Measurements from ENCODE around the gene EBP. TPM values are rescaled to one million over a fixed set of nuclear protein-coding genes. Genes with fewer than 3 reads are reported as not detected.

Gene EBP
- total and polyA plus RNA-seq, 8 donors, result 5.8 to 208 (median 53.1) TPM

DNA sequence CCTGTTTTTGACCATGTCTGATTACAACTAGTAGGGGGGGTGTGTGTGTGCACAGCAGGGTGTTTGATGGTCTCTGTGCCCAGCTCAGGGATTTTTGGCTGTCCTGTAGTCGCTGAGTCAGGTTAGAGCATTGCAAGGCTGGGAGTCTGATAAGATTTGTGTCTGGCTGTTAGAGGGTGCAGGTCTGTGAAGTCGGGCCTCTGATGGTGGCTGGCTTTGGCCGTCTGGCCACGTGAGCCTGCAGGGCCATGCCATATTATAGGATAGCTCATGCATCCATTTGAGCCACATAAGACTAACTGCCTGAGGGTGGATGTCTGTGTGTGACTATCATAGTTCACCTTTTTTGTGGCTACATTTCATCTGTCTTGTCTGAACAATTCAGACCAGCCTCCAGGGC is 7.9 kb upstream of the EBP start:
- Histone ChIP-seq H3K4me3 (no peak overlapping the region), H3K36me3 (peaks cover 0 to 41% (median 21%) of the 10 kb centered on the region in 4 donors), H3K4me1 (peaks cover 0 to 11% (median 6%) of the 10 kb centered on the region in 4 donors), H3K27ac (no peak overlapping the region), H3K27me3 (no peaks in the 10 kb centered on the region), H3K9me3 (no peaks in the 10 kb centered on the region)
- DNase-seq, result no peak
- WGBS, 5 donors, result 64 to 82% (median 75%) methylated on average over 1 to 4 of the region's 4 CpGs
- intact Hi-C loops (cut with DNase I; ENCODE audit: low total_unique reads), result no loop called here
- no peak for TF ChIP-seq POLR2AphosphoS5 (IDR thresholded peaks at IDR 0.05)
- no peak for TF ChIP-seq EP300 (IDR thresholded peaks at IDR 0.05)
- TF ChIP-seq, protein P1, sequence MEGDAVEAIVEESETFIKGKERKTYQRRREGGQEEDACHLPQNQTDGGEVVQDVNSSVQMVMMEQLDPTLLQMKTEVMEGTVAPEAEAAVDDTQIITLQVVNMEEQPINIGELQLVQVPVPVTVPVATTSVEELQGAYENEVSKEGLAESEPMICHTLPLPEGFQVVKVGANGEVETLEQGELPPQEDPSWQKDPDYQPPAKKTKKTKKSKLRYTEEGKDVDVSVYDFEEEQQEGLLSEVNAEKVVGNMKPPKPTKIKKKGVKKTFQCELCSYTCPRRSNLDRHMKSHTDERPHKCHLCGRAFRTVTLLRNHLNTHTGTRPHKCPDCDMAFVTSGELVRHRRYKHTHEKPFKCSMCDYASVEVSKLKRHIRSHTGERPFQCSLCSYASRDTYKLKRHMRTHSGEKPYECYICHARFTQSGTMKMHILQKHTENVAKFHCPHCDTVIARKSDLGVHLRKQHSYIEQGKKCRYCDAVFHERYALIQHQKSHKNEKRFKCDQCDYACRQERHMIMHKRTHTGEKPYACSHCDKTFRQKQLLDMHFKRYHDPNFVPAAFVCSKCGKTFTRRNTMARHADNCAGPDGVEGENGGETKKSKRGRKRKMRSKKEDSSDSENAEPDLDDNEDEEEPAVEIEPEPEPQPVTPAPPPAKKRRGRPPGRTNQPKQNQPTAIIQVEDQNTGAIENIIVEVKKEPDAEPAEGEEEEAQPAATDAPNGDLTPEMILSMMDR (IDR thresholded peaks at IDR 0.05), result no peak
- TF ChIP-seq POLR2A (IDR thresholded peaks at IDR 0.05), result no peak

DNA sequence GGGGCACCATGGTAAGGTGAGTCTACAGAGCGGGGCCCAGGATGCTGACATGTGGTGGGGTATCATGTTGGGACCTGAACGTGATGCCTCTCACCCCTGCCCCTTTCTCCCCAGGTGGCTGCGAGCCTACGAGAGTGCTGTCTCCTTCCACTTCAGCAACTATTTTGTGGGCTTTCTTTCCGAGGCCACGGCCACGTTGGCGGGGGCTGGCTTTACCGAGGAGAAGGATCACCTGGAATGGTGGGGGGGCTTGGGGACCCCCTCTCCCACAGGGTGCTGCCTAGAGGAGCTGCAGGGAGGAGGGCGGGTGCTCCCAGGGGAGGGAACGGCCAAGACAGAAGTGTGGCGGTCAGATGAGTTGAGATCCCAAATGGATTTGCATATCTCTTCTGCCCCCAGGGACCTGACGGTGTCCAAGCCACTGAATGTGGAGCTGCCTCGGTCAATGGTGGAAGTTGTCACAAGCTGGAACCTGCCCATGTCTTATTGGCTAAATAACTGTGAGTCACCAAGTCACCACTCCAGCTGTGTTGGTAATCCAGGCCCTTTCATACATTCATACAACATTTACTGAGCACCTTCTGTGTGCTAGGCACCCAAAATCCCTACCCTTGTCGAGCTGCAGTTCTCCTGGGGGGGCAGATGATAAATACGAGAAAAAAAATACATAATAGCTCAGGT is 7.3 kb upstream of the EBP start:
- TF ChIP-seq, protein P1 (IDR thresholded peaks at IDR 0.05), result no peak
- TF ChIP-seq POLR2AphosphoS5 (IDR thresholded peaks at IDR 0.05) (no peak), POLR2A (IDR thresholded peaks at IDR 0.05) (no peak), EP300 (IDR thresholded peaks at IDR 0.05) (no peak)
- intact Hi-C loops (cut with DNase I; ENCODE audit: low total_unique reads), result no loop called here
- H3K9me3 ChIP-seq, result no peaks in the 10 kb centered on the region
- 71 to 93% (median 81%) methylated on average over 15 to 16 of the region's 16 CpGs for WGBS, 5 donors
- peaks cover 0 to 10% (median 6%) of the 10 kb centered on the region in 4 donors for H3K4me1 ChIP-seq
- peaks cover 0 to 41% (median 21%) of the 10 kb centered on the region in 4 donors for H3K36me3 ChIP-seq
- no peak for DNase-seq
- H3K27me3 ChIP-seq, result no peaks in the 10 kb centered on the region
- H3K4me3 ChIP-seq, result no peak overlapping the region
- H3K27ac ChIP-seq, result no peak overlapping the region

GRCh38 chrX:48514868-48515460 is 6.6 kb upstream of the EBP start:
- WGBS, 5 donors, result 86 to 99% (median 89%) methylated on average over 8 to 9 of the region's 9 CpGs
- Histone ChIP-seq H3K27me3 (no peaks in the 10 kb centered on the region), H3K36me3 (peaks cover 0 to 41% (median 21%) of the 10 kb centered on the region in 4 donors), H3K4me1 (peaks cover 0 to 3% (median 1%) of the 10 kb centered on the region in 4 donors), H3K4me3 (no peak overlapping the region), H3K9me3 (no peaks in the 10 kb centered on the region), H3K27ac (no peak overlapping the region)
- DNase-seq, result no peak
- intact Hi-C loops (cut with DNase I; ENCODE audit: low total_unique reads), result no loop called here
- TF ChIP-seq POLR2AphosphoS5 (IDR thresholded peaks at IDR 0.05), result no peak
- TF ChIP-seq EP300 (IDR thresholded peaks at IDR 0.05), result no peak
- no peak for TF ChIP-seq POLR2A (IDR thresholded peaks at IDR 0.05)
- TF ChIP-seq, protein P1 (IDR thresholded peaks at IDR 0.05), result no peak

DNA sequence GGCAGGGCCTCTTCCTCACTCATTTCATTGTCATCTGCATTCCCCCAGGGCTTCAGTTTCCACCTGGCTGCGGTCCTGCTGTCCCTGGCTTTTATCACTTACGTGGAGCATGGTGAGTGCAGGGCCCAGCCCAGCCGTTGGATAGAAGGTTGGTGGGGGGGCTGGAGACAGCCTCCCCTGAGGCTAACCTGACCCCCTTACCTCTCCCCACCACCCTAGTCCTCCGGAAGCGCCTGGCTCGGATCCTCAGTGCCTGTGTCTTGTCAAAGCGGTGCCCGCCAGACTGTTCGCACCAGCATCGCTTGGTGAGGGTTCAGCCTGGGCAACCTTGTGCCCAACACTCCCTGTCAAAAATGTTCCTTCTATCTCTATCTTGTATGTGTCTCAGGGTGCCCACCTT is 5.8 kb upstream of the EBP start:
- Histone ChIP-seq H3K4me1 (no peaks in the 10 kb centered on the region), H3K27ac (no peak overlapping the region), H3K9me3 (no peaks in the 10 kb centered on the region), H3K27me3 (no peaks in the 10 kb centered on the region), H3K4me3 (no peak overlapping the region), H3K36me3 (peaks cover 0 to 41% (median 21%) of the 10 kb centered on the region in 4 donors)
- DNase-seq, result no peak
- TF ChIP-seq, protein P1 (IDR thresholded peaks at IDR 0.05), result no peak
- TF ChIP-seq POLR2A (IDR thresholded peaks at IDR 0.05) (no peak), EP300 (IDR thresholded peaks at IDR 0.05) (no peak), POLR2AphosphoS5 (IDR thresholded peaks at IDR 0.05) (no peak)
- intact Hi-C loops (cut with DNase I; ENCODE audit: low total_unique reads), result no loop called here
- 80 to 92% (median 84%) methylated on average over 8 to 10 of the region's 10 CpGs for WGBS, 5 donors

Data from stomach (tissue), 9 donors.